H1 (cell line): ENCODE results near the gene PAXIP1.

Source experiments
- CHD2 ChIP-seq: IDR thresholded peaks from 2 replicates; pipeline ENCODE4 v1.6.1; 2012; ENCODE audit warnings: low read length, improper control_type of control experiment
- CTCF ChIP-seq, 3 experiments: IDR thresholded peaks; 1 replicate in 2 of 3; 2 replicates in 1 of 3; pipeline versions ENCODE4 v1.5.1 to v1.6.1; 2011; ENCODE audit warnings: low read length in 3 of 3, mild to moderate bottlenecking in 3 of 3, inconsistent platforms in 2 of 3, low read depth in 1 of 3, moderate library complexity in 1 of 3; ENCODE audit not compliant: insufficient read depth in 1 of 3; ENCODE audit errors: control extremely low read depth in 1 of 3
- JUN ChIP-seq: IDR thresholded peaks from 2 replicates; pipeline ENCODE4 v1.6.1; 2011; ENCODE audit warnings: low read depth, mild to moderate bottlenecking, improper control_type of control experiment, low read length
- MAX ChIP-seq: IDR thresholded peaks from 2 replicates; pipeline ENCODE4 v1.6.1; 2012; ENCODE audit warnings: inconsistent platforms
- NRF1 ChIP-seq: IDR thresholded peaks from 2 replicates; pipeline ENCODE4 v1.6.1; 2011; ENCODE audit warnings: mild to moderate bottlenecking, low read depth, low read length, improper control_type of control experiment
- PHF8 ChIP-seq: fragments of 200-600 bp; sonication (generic); conservative IDR thresholded peaks from 2 replicates; pipeline ENCODE4 v1.7.1; 2012; ENCODE audit warnings: low read depth, mild to moderate bottlenecking, inconsistent platforms, low read length, moderate library complexity
- POLR2A ChIP-seq, 2 experiments: IDR thresholded peaks; 1 replicate in 1 of 2; 2 replicates in 1 of 2; pipeline ENCODE4 v1.6.1; 2011; ENCODE audit warnings: low read depth in 2 of 2, low read length in 2 of 2, mild to moderate bottlenecking in 2 of 2; ENCODE audit errors: control extremely low read depth in 1 of 2
- POLR2AphosphoS5 ChIP-seq: IDR thresholded peaks from 2 replicates; pipeline ENCODE4 v1.6.1; 2011; ENCODE audit warnings: low read depth, low read length
- TAF1 ChIP-seq: IDR thresholded peaks from 2 replicates; pipeline ENCODE4 v1.6.1; 2011; ENCODE audit warnings: mild to moderate bottlenecking, low read depth, low read length
- TBP ChIP-seq: IDR thresholded peaks from 2 replicates; pipeline ENCODE4 v1.6.1; 2011; ENCODE audit warnings: low read depth, low read length, improper control_type of control experiment

DNA sequence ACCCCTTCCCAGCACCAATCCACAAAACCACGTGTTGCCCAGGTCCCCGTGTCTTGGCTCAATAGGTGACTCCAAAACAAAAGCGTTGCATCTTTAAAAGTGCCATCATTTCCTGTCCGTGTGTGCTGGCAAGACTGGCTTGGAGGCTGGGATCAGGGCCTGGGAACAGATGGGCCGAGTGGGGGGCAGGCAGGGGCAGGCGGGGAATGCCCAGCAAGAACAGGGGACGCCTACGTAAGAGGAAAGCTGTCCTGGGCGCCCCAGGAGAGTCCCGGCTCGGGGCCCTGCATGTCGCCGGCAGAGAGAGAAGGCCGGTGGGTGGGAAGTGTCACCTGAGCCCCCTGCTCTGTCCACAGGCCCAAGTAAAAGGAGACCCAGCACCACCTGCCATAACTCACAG, 86.5 kb downstream of the PAXIP1 start:
- no peak for TF ChIP-seq TAF1
- TF ChIP-seq CTCF (IDR thresholded peaks at IDR 0.05; ENCODE audit: control extremely low read depth in 1 of 3, insufficient read depth in 1 of 3, low read depth in 1 of 3, low read length in 3 of 3) = no peak
- TF ChIP-seq POLR2AphosphoS5 = no peak
- no peak for TF ChIP-seq TBP
- TF ChIP-seq CHD2 = no peak
- no peak for TF ChIP-seq POLR2A (IDR thresholded peaks at IDR 0.05; ENCODE audit: control extremely low read depth in 1 of 2, low read depth in 2 of 2, low read length in 2 of 2)
- TF ChIP-seq NRF1 = no peak
- TF ChIP-seq PHF8 = no peak
- no peak for TF ChIP-seq JUN
- TF ChIP-seq MAX = no peak
